ENCODE data around the gene CAPN8.

Gene CAPN8

GRCh38 chr1:223702735-223703667, 37.5 kb upstream of the CAPN8 start:
- no peak for DNase-seq (ENCODE audit: low spot score)

GRCh38 chr1:223700942-223701637, 35.6 kb upstream of the CAPN8 start:
- DNase-seq (ENCODE audit: low spot score), result peak; percentile 39

GRCh38 chr1:223700388-223700918, 35.0 kb upstream of the CAPN8 start:
- no peak for DNase-seq (ENCODE audit: low spot score)

- no peak for DNase-seq (ENCODE audit: low spot score)
These were observed 30.4 kb upstream of the CAPN8 start for GRCh38 chr1:223695941-223696340.

- no peak for DNase-seq (ENCODE audit: low spot score)
These were observed 29.6 kb upstream of the CAPN8 start for GRCh38 chr1:223695014-223695548.

GRCh38 chr1:223691121-223691520, 25.6 kb upstream of the CAPN8 start:
- DNase-seq (ENCODE audit: low spot score), result no peak

GRCh38 chr1:223684488-223684792, 18.9 kb upstream of the CAPN8 start:
- no peak for DNase-seq (ENCODE audit: low spot score)

- peak; percentile 71 for DNase-seq (ENCODE audit: low spot score)
These were observed 18.3 kb upstream of the CAPN8 start for GRCh38 chr1:223683586-223684487.

- no peak for DNase-seq (ENCODE audit: low spot score)
These were observed 17.0 kb upstream of the CAPN8 start for GRCh38 chr1:223682502-223682901.

GRCh38 chr1:223680188-223680587, 14.7 kb upstream of the CAPN8 start:
- DNase-seq (ENCODE audit: low spot score), result no peak

- DNase-seq (ENCODE audit: low spot score), result no peak
These were observed 13.3 kb upstream of the CAPN8 start for GRCh38 chr1:223678841-223679240.

- no peak for DNase-seq (ENCODE audit: low spot score)
These were observed 8.8 kb upstream of the CAPN8 start for GRCh38 chr1:223674119-223674890.

GRCh38 chr1:223670458-223671159, 5.1 kb upstream of the CAPN8 start:
- DNase-seq (ENCODE audit: low spot score), result peak; percentile 75

- no peak for DNase-seq (ENCODE audit: low spot score)
These were observed 3.7 kb upstream of the CAPN8 start for GRCh38 chr1:223669003-223669795.

- no peak for DNase-seq (ENCODE audit: low spot score)
These were observed 2.1 kb upstream of the CAPN8 start for GRCh38 chr1:223667484-223668182.

- DNase-seq (ENCODE audit: low spot score), result no peak
These were observed 1.4 kb downstream of the CAPN8 start for GRCh38 chr1:223664106-223664505.

- DNase-seq (ENCODE audit: low spot score), result no peak
These were observed 2.6 kb downstream of the CAPN8 start for GRCh38 chr1:223662943-223663342.

- no peak for DNase-seq (ENCODE audit: low spot score)
These were observed 5.8 kb downstream of the CAPN8 start for GRCh38 chr1:223659711-223660110.

GRCh38 chr1:223657978-223658377, 7.5 kb downstream of the CAPN8 start:
- no peak for DNase-seq (ENCODE audit: low spot score)
